ENCODE results near the gene SOX8.
"Not testable (repeated sequence)": the region's sequence is repeated elsewhere in the genome, so short reads cannot be mapped to it uniquely, and the experiment has no call there.

Gene SOX8

GRCh38 chr16:955766-956165, 25.8 kb upstream of the SOX8 start:
- not testable (repeated sequence) for DNase-seq (ENCODE audit: low spot score)

GRCh38 chr16:959232-960040, 22.1 kb upstream of the SOX8 start:
- DNase-seq (ENCODE audit: low spot score) = no peak

GRCh38 chr16:962366-962765, 19.2 kb upstream of the SOX8 start:
- no peak for DNase-seq (ENCODE audit: low spot score)

GRCh38 chr16:962901-963814, 18.4 kb upstream of the SOX8 start:
- no peak for DNase-seq (ENCODE audit: low spot score)

GRCh38 chr16:963913-964312, 17.7 kb upstream of the SOX8 start:
- no peak for DNase-seq (ENCODE audit: low spot score)

GRCh38 chr16:964356-965035, 17.1 kb upstream of the SOX8 start:
- DNase-seq (ENCODE audit: low spot score) = no peak

GRCh38 chr16:965036-965395, 16.6 kb upstream of the SOX8 start:
- DNase-seq (ENCODE audit: low spot score) = no peak

- no peak for DNase-seq (ENCODE audit: low spot score)
Observed at GRCh38 chr16:965487-965886, 16.1 kb upstream of the SOX8 start.

- DNase-seq (ENCODE audit: low spot score) = no peak
Observed at GRCh38 chr16:966035-966434, 15.5 kb upstream of the SOX8 start.

- DNase-seq (ENCODE audit: low spot score) = no peak
Observed at GRCh38 chr16:966505-966904, 15.1 kb upstream of the SOX8 start.

GRCh38 chr16:967077-967541, 14.5 kb upstream of the SOX8 start:
- DNase-seq (ENCODE audit: low spot score) = no peak

- no peak for DNase-seq (ENCODE audit: low spot score)
Observed at GRCh38 chr16:967546-968295, 13.8 kb upstream of the SOX8 start.

GRCh38 chr16:968620-969019, 12.9 kb upstream of the SOX8 start:
- DNase-seq (ENCODE audit: low spot score) = no peak

GRCh38 chr16:969508-970385, 11.8 kb upstream of the SOX8 start:
- no peak for DNase-seq (ENCODE audit: low spot score)

GRCh38 chr16:970386-970765, 11.2 kb upstream of the SOX8 start:
- no peak for DNase-seq (ENCODE audit: low spot score)

GRCh38 chr16:970766-971581, 10.6 kb upstream of the SOX8 start, which contains the start of gene LMF1:
Gene LMF1, minus strand, starts transcription at chr16:970984. Its CDS starts 4 bp downstream, at chr16:970980.
- DNase-seq (ENCODE audit: low spot score) = peak; percentile 86

- no peak for DNase-seq (ENCODE audit: low spot score)
Observed at GRCh38 chr16:971582-971905, 10.0 kb upstream of the SOX8 start.

- no peak for DNase-seq (ENCODE audit: low spot score)
Observed at GRCh38 chr16:971981-972315, 9.6 kb upstream of the SOX8 start.

GRCh38 chr16:972316-973002, 9.1 kb upstream of the SOX8 start:
- DNase-seq (ENCODE audit: low spot score) = no peak

GRCh38 chr16:973366-973765, 8.2 kb upstream of the SOX8 start:
- DNase-seq (ENCODE audit: low spot score) = no peak
